Tibial nerve (tissue), 4 donors: ENCODE data around the gene HBG1. TPM values are rescaled to one million over a fixed set of nuclear protein-coding genes. Genes with fewer than 3 reads are reported as not detected.

ENCODE experiments used
- DNase-seq, 2 donors: peaks; one replicate each; pipeline ENCODE4 v3.0.0-alpha.2; 2019; ENCODE audit warnings: low spot score in 2 of 2
- H3K27ac ChIP-seq, 4 donors: fragments of 200-600 bp; sonication (generic) in 3 of 4; one replicate each; pipeline ENCODE4 v1.5.1; 2017 to 2019; ENCODE audit warnings: mild to moderate bottlenecking in 1 of 4
- H3K27me3 ChIP-seq, 2 donors: fragments of 200-600 bp; sonication (generic) in 1 of 2; one replicate each; pipeline versions ENCODE4 v1.5.1 to v1.6.0; 2017 to 2019
- H3K36me3 ChIP-seq, 3 donors: fragments of 200-600 bp; sonication (generic); one replicate each; pipeline ENCODE4 v1.5.1; 2018 to 2019
- H3K4me1 ChIP-seq, 4 donors: fragments of 200-600 bp; sonication (generic) in 3 of 4; one replicate each; pipeline ENCODE4 v1.5.1; 2017 to 2019
- H3K4me3 ChIP-seq, 4 donors: fragments of 200-600 bp; sonication (generic) in 3 of 4; one replicate each; pipeline ENCODE4 v1.5.1; 2017 to 2019; ENCODE audit warnings: mild to moderate bottlenecking in 1 of 4, moderate library complexity in 1 of 4
- H3K9me3 ChIP-seq, 4 donors: fragments of 200-600 bp; sonication (generic) in 3 of 4; one replicate each; pipeline ENCODE4 v1.5.1; 2017 to 2019
- CTCF ChIP-seq, 5 experiments: fragments of 200-600 bp in 3 of 5; fragments of 450-650 bp in 2 of 5; sonication (generic) in 3 of 5; IDR thresholded peaks; one replicate each; pipeline ENCODE4 v1.5.1; 2016 to 2019; ENCODE audit warnings: antibody characterized with exemption in 5 of 5, mild to moderate bottlenecking in 3 of 5, moderate library complexity in 2 of 5
- EP300 ChIP-seq, 2 donors: sonication (generic); formaldehyde crosslinking; IDR thresholded peaks; one replicate each; pipeline ENCODE4 v1.6.1; 2017; ENCODE audit warnings: antibody characterized with exemption in 2 of 2, mild to moderate bottlenecking in 1 of 2
- POLR2A ChIP-seq, 2 donors: fragments of 450-650 bp; IDR thresholded peaks; one replicate each; pipeline ENCODE4 v1.6.1; 2017; ENCODE audit warnings: antibody characterized with exemption in 2 of 2, mild to moderate bottlenecking in 2 of 2, moderate library complexity in 2 of 2
- WGBS, 2 donors: methylation state at CpG; one replicate each; pipeline ENCODE4 v1.1.5; 2018; 5-methylcytosine and 5-hydroxymethylcytosine counted together
- total RNA-seq, 4 donors: library from RNA; depleted of rRNA; stranded (reverse); fragments of >200 nt; gene quantifications; one replicate each; pipeline ENCODE4 v1.1.0, GENCODE V29; 2016

Gene HBG1
- total RNA-seq, 4 donors from 2014 or later = not detected

- WGBS, 2 donors = 69 to 70% methylated on average over 7 of the region's 7 CpGs
- no peak for DNase-seq
- H3K4me3 ChIP-seq = no peak overlapping the region
- H3K36me3 ChIP-seq = no peaks in the 10 kb centered on the region
- no peak overlapping the region for H3K27ac ChIP-seq
- no peaks in the 10 kb centered on the region for H3K27me3 ChIP-seq
- no peaks in the 10 kb centered on the region for H3K9me3 ChIP-seq
- no peak for TF ChIP-seq CTCF (IDR thresholded peaks at IDR 0.05)
- no peak for TF ChIP-seq POLR2A (IDR thresholded peaks at IDR 0.05)
- TF ChIP-seq EP300 (IDR thresholded peaks at IDR 0.05) = no peak
- H3K4me1 ChIP-seq = no peaks in the 10 kb centered on the region
Measured at GRCh38 chr11:5242933-5243815, 6.5 kb downstream of the HBG1 start.

- H3K4me3 ChIP-seq = no peak overlapping the region
- TF ChIP-seq POLR2A (IDR thresholded peaks at IDR 0.05) (no peak), EP300 (IDR thresholded peaks at IDR 0.05) (no peak), CTCF (IDR thresholded peaks at IDR 0.05) (no peak)
- no peaks in the 10 kb centered on the region for H3K4me1 ChIP-seq
- 62 to 80% methylated on average over 2 of the region's 2 CpGs for WGBS, 2 donors
- H3K9me3 ChIP-seq = no peaks in the 10 kb centered on the region
- H3K36me3 ChIP-seq = no peaks in the 10 kb centered on the region
- DNase-seq = no peak
- H3K27me3 ChIP-seq = no peaks in the 10 kb centered on the region
- no peak overlapping the region for H3K27ac ChIP-seq
Measured at GRCh38 chr11:5242208-5242607, 7.4 kb downstream of the HBG1 start.

GRCh38 chr11:5241458-5241857 lies 8.2 kb downstream of the HBG1 start:
- Histone ChIP-seq H3K9me3 (no peaks in the 10 kb centered on the region), H3K27me3 (no peaks in the 10 kb centered on the region), H3K4me3 (no peak overlapping the region), H3K4me1 (no peaks in the 10 kb centered on the region), H3K27ac (no peak overlapping the region), H3K36me3 (no peaks in the 10 kb centered on the region)
- no peak for TF ChIP-seq EP300 (IDR thresholded peaks at IDR 0.05)
- TF ChIP-seq POLR2A (IDR thresholded peaks at IDR 0.05) = no peak
- no peak for TF ChIP-seq CTCF (IDR thresholded peaks at IDR 0.05)
- 68 to 71% methylated on average over 3 of the region's 3 CpGs for WGBS, 2 donors
- no peak for DNase-seq

GRCh38 chr11:5240458-5240857 lies 9.2 kb downstream of the HBG1 start:
- Histone ChIP-seq H3K4me1 (no peaks in the 10 kb centered on the region), H3K9me3 (no peaks in the 10 kb centered on the region), H3K4me3 (no peak overlapping the region), H3K27ac (no peak overlapping the region), H3K27me3 (no peaks in the 10 kb centered on the region), H3K36me3 (no peaks in the 10 kb centered on the region)
- 54 to 75% methylated on average over 2 of the region's 2 CpGs for WGBS, 2 donors
- TF ChIP-seq EP300 (IDR thresholded peaks at IDR 0.05) = no peak
- no peak for TF ChIP-seq POLR2A (IDR thresholded peaks at IDR 0.05)
- no peak for TF ChIP-seq CTCF (IDR thresholded peaks at IDR 0.05)
- DNase-seq = no peak

- WGBS, 2 donors = 88 to 90% methylated on average over 1 of the region's 1 CpG
- Histone ChIP-seq H3K27me3 (no peaks in the 10 kb centered on the region), H3K36me3 (no peaks in the 10 kb centered on the region), H3K9me3 (no peaks in the 10 kb centered on the region), H3K27ac (no peak overlapping the region), H3K4me1 (no peaks in the 10 kb centered on the region), H3K4me3 (no peak overlapping the region)
- DNase-seq = no peak
- no peak for TF ChIP-seq CTCF (IDR thresholded peaks at IDR 0.05)
- no peak for TF ChIP-seq EP300 (IDR thresholded peaks at IDR 0.05)
- no peak for TF ChIP-seq POLR2A (IDR thresholded peaks at IDR 0.05)
Measured at GRCh38 chr11:5240056-5240455, 9.6 kb downstream of the HBG1 start.
